HG03558 (cell line): Measurements from ENCODE around the gene NDUFA6.
"Not testable (repeated sequence)": the region's sequence is repeated elsewhere in the genome, so short reads cannot be mapped to it uniquely, and the experiment has no call there.

Source experiments
- ATAC-seq: cut with Tn5 transposase; IDR thresholded peaks from one replicate; pipeline ENCODE4 v1.9.1; 2021; ENCODE audit warnings: moderate number of reproducible peaks; ENCODE audit not compliant: unreplicated experiment; ENCODE audit errors: extremely low read depth

Gene NDUFA6

GRCh38 chr22:42115420-42115830, 24.9 kb upstream of the NDUFA6 start:
- ATAC-seq, result not testable (repeated sequence)

GRCh38 chr22:42114721-42115120, 24.1 kb upstream of the NDUFA6 start:
- no peak for ATAC-seq

GRCh38 chr22:42112793-42113192, 22.2 kb upstream of the NDUFA6 start:
- not testable (repeated sequence) for ATAC-seq

GRCh38 chr22:42111798-42112197, 21.2 kb upstream of the NDUFA6 start:
- ATAC-seq, result no peak

GRCh38 chr22:42108848-42109247, 18.3 kb upstream of the NDUFA6 start:
- no peak for ATAC-seq

- ATAC-seq, result not testable (repeated sequence)
Observed at GRCh38 chr22:42104332-42104860, 13.8 kb upstream of the NDUFA6 start.

GRCh38 chr22:42101199-42101598, 10.6 kb upstream of the NDUFA6 start:
- ATAC-seq, result no peak

- ATAC-seq, result no peak
Observed at GRCh38 chr22:42091455-42091782, 847 bp upstream of the NDUFA6 start.

GRCh38 chr22:42086051-42086450, 4.5 kb downstream of the NDUFA6 start:
- ATAC-seq, result no peak

- ATAC-seq, result no peak
Observed at GRCh38 chr22:42084874-42085273, 5.7 kb downstream of the NDUFA6 start.

GRCh38 chr22:42083119-42083518, 7.5 kb downstream of the NDUFA6 start:
- no peak for ATAC-seq

- ATAC-seq, result no peak
Observed at GRCh38 chr22:42080287-42080686, 10.3 kb downstream of the NDUFA6 start.

- peak; percentile 60 for ATAC-seq
Observed at GRCh38 chr22:42079319-42080251, 11.0 kb downstream of the NDUFA6 start, which contains the start of gene SMDT1. TSS of gene SMDT1 (plus strand) at chr22:42079700. CDS start at chr22:42079769, 69 bp downstream.

GRCh38 chr22:42078469-42079318, 11.9 kb downstream of the NDUFA6 start:
- no peak for ATAC-seq

- ATAC-seq, result no peak
Observed at GRCh38 chr22:42077486-42078125, 13.0 kb downstream of the NDUFA6 start.

GRCh38 chr22:42076764-42077485, 13.6 kb downstream of the NDUFA6 start:
- ATAC-seq, result no peak

- ATAC-seq, result no peak
Observed at GRCh38 chr22:42074846-42075676, 15.5 kb downstream of the NDUFA6 start.

GRCh38 chr22:42074132-42074811, 16.3 kb downstream of the NDUFA6 start, which contains the start of gene PHETA2:
TSS of gene PHETA2 (plus strand) at chr22:42074248. CDS start at chr22:42077294, 3,046 bp downstream.
- ATAC-seq, result no peak
